Transverse colon (tissue), 4 donors: ENCODE results near the gene DIAPH3. TPM values are rescaled to one million over a fixed set of nuclear protein-coding genes. Genes with fewer than 3 reads are reported as not detected.

ENCODE experiments used
- DNase-seq: peaks from one replicate; pipeline ENCODE4 v3.0.0-alpha.2; 2019
- H3K27ac ChIP-seq, 4 donors: fragments of 200-600 bp; sonication (generic); 2 replicates each; pipeline ENCODE4 v1.5.1; 2016 to 2018; ENCODE audit warnings: inconsistent platforms in 4 of 4
- H3K27me3 ChIP-seq: fragments of 200-600 bp; sonication (generic); 2 replicates; pipeline ENCODE4 v1.5.1; 2017; ENCODE audit warnings: inconsistent platforms
- H3K36me3 ChIP-seq, 4 donors: fragments of 200-600 bp; sonication (generic); 2 replicates each; pipeline ENCODE4 v1.5.1; 2017 to 2019; ENCODE audit warnings: inconsistent platforms in 4 of 4
- H3K4me1 ChIP-seq, 4 donors: fragments of 200-600 bp; sonication (generic); 2 replicates each; pipeline ENCODE4 v1.5.1; 2017 to 2020; ENCODE audit warnings: inconsistent platforms in 4 of 4
- H3K4me3 ChIP-seq, 4 donors: fragments of 200-600 bp; sonication (generic); 1 replicate in 1 of 4; 2 replicates in 3 of 4; pipeline versions ENCODE4 v1.5.1 to v1.6.1; 2017 to 2019; ENCODE audit warnings: inconsistent platforms in 4 of 4
- H3K9me3 ChIP-seq, 2 donors: fragments of 200-600 bp; sonication (generic); 2 replicates each; pipeline ENCODE4 v1.5.1; 2017 to 2019; ENCODE audit warnings: inconsistent platforms in 2 of 2
- CTCF ChIP-seq, 5 experiments: fragments of 200-600 bp in 3 of 5; fragments of 450-650 bp in 2 of 5; sonication (generic) in 3 of 5; IDR thresholded peaks; 1 replicate in 2 of 5; 2 replicates in 3 of 5; pipeline ENCODE4 v1.5.1; 2016 to 2017; ENCODE audit warnings: antibody characterized with exemption in 5 of 5, inconsistent platforms in 3 of 5, mild to moderate bottlenecking in 2 of 5, moderate library complexity in 1 of 5
- EP300 ChIP-seq: sonication (generic); formaldehyde crosslinking; IDR thresholded peaks from one replicate; pipeline ENCODE4 v1.6.1; 2017; ENCODE audit warnings: antibody characterized with exemption, low read depth
- POLR2A ChIP-seq: fragments of 450-650 bp; IDR thresholded peaks from one replicate; pipeline ENCODE4 v1.6.1; 2016; ENCODE audit warnings: antibody characterized with exemption, mild to moderate bottlenecking, moderate library complexity
- POLR2AphosphoS5 ChIP-seq, 3 donors: sonication (generic); formaldehyde crosslinking; IDR thresholded peaks; one replicate each; pipeline ENCODE4 v1.6.1; 2016; ENCODE audit warnings: antibody characterized with exemption in 3 of 3
- WGBS, 2 donors: methylation state at CpG; one replicate each; pipeline ENCODE4 v1.1.5; 2018; ENCODE audit warnings: low coverage in 1 of 2; 5-methylcytosine and 5-hydroxymethylcytosine counted together
- in situ Hi-C, 4 donors: fragments of 200-750 bp; cut with MboI; loops; one replicate each; pipeline versions ENCODE4 v1.15.0 to v1.15.1; 2017; ENCODE audit warnings: low sequenced_read_pairs in 3 of 4, low pct_ligation_motif_present in 1 of 4, low pct_unique_long_range_greater_than_20kb in 1 of 4
- intact Hi-C: fragments of 100-400 bp; cut with DNase I; formaldehyde crosslinking; loops from one replicate; pipeline ENCODE4 v1.15.1; 2023; ENCODE audit warnings: low total_unique reads
- total RNA-seq, 4 donors: library from RNA; depleted of rRNA; stranded (reverse); fragments of >200 nt; gene quantifications; one replicate each; pipeline ENCODE4 v1.1.0, GENCODE V29; 2016

Gene DIAPH3
- total RNA-seq, 4 donors from 2014 or later, result 0.95 to 1.6 (median 1.2) TPM

GRCh38 chr13:60121337-60121687 lies 42.4 kb downstream of the DIAPH3 start:
- H3K4me3 ChIP-seq, result no peak overlapping the region
- H3K27me3 ChIP-seq, result no peaks in the 10 kb centered on the region
- no peaks in the 10 kb centered on the region for H3K4me1 ChIP-seq
- in situ Hi-C loops (no loop called here), intact Hi-C loops (no loop called here)
- no peak for DNase-seq
- WGBS, 2 donors, result 89 to 100% methylated on average over 2 to 3 of the region's 3 CpGs
- no peaks in the 10 kb centered on the region for H3K9me3 ChIP-seq
- TF ChIP-seq POLR2A, result no peak
- TF ChIP-seq POLR2AphosphoS5 (IDR thresholded peaks at IDR 0.05), result no peak
- TF ChIP-seq EP300, result no peak
- no peak for TF ChIP-seq CTCF (IDR thresholded peaks at IDR 0.05)
- no peaks in the 10 kb centered on the region for H3K36me3 ChIP-seq
- H3K27ac ChIP-seq, result no peak overlapping the region

- no peaks in the 10 kb centered on the region for H3K27me3 ChIP-seq
- intact Hi-C loops (no loop called here), in situ Hi-C loops (no loop called here)
- WGBS, 2 donors, result 90 to 93% methylated on average over 3 to 6 of the region's 6 CpGs
- no peak overlapping the region for H3K4me3 ChIP-seq
- H3K27ac ChIP-seq, result no peak overlapping the region
- no peaks in the 10 kb centered on the region for H3K9me3 ChIP-seq
- H3K4me1 ChIP-seq, result no peaks in the 10 kb centered on the region
- no peaks in the 10 kb centered on the region for H3K36me3 ChIP-seq
- TF ChIP-seq POLR2A (no peak), POLR2AphosphoS5 (IDR thresholded peaks at IDR 0.05) (no peak)
- DNase-seq, result no peak
Observed at GRCh38 chr13:60120617-60121336, 43.0 kb downstream of the DIAPH3 start.

GRCh38 chr13:60118696-60119400 lies 44.9 kb downstream of the DIAPH3 start:
- no peaks in the 10 kb centered on the region for H3K36me3 ChIP-seq
- TF ChIP-seq CTCF (IDR thresholded peaks at IDR 0.05) (no peak), EP300 (no peak), POLR2AphosphoS5 (IDR thresholded peaks at IDR 0.05) (no peak), POLR2A (no peak)
- no peaks in the 10 kb centered on the region for H3K27me3 ChIP-seq
- no peak overlapping the region for H3K27ac ChIP-seq
- WGBS, 2 donors, result 85 to 96% methylated on average over 3 to 5 of the region's 5 CpGs
- intact Hi-C loops (no loop called here), in situ Hi-C loops (no loop called here)
- no peak overlapping the region for H3K4me3 ChIP-seq
- H3K9me3 ChIP-seq, result peaks cover 0 to 9% of the 10 kb centered on the region in 2 donors
- no peak for DNase-seq
- no peaks in the 10 kb centered on the region for H3K4me1 ChIP-seq

- intact Hi-C loops (no loop called here), in situ Hi-C loops (no loop called here)
- peaks cover 0 to 9% of the 10 kb centered on the region in 2 donors for H3K9me3 ChIP-seq
- DNase-seq, result no peak
- TF ChIP-seq EP300 (no peak), CTCF (IDR thresholded peaks at IDR 0.05) (no peak), POLR2AphosphoS5 (IDR thresholded peaks at IDR 0.05) (no peak), POLR2A (no peak)
- no peaks in the 10 kb centered on the region for H3K27me3 ChIP-seq
- H3K36me3 ChIP-seq, result no peaks in the 10 kb centered on the region
- WGBS, 2 donors, result 86 to 97% methylated on average over 1 of the region's 1 CpG
- no peak overlapping the region for H3K27ac ChIP-seq
- no peaks in the 10 kb centered on the region for H3K4me1 ChIP-seq
- H3K4me3 ChIP-seq, result no peak overlapping the region
Observed at GRCh38 chr13:60114499-60115028, 49.2 kb downstream of the DIAPH3 start.
